ENCODE data around the gene FPR1. TPM values are rescaled to one million over a fixed set of nuclear protein-coding genes. Genes with fewer than 3 reads are reported as not detected.

Gene FPR1
- total and polyA plus RNA-seq, 4 donors = 2.8 to 558 (median 48.8) TPM

DNA sequence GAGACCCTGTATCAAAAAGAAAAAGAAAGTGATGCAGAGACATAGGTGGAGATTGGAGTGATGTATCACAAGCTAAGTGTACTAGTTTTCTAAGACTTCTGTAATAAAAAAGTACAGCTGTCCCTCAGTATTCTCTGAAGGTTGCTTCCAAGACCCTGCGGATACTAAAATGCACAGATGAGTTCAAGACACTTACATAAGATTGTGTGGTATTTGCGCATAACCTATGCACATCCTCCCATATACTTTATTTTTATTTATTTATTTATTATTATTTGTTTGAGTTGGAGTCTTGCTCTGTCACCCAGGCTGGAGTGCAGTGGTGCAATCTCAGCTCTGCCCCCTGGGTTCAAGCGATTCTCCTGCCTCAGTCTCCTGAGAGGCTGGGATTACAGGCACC is 14.3 kb downstream of the FPR1 start:
- Histone ChIP-seq H3K4me1 (ENCODE audit: control insufficient read depth in 5 of 5, insufficient read depth in 5 of 5, low read length in 5 of 5) (no peaks in the 10 kb centered on the region), H3K9me3 (ENCODE audit: control insufficient read depth in 4 of 4, insufficient read depth in 3 of 4, low read length in 3 of 4) (peaks cover 0 to under 1% (median 0%) of the 10 kb centered on the region in 4 donors), H3K9ac (ENCODE audit: insufficient read depth in 1 of 2, low read length in 2 of 2) (no peak overlapping the region), H3K4me3 (no peak overlapping the region), H3K27me3 (ENCODE audit: control insufficient read depth in 3 of 3, insufficient read depth in 3 of 3, low read length in 2 of 3) (peaks cover 0 to 5% (median 0%) of the 10 kb centered on the region in 3 donors), H3K27ac (ENCODE audit: low read depth in 1 of 2, low read length in 1 of 2) (no peak overlapping the region), H3K36me3 (ENCODE audit: control insufficient read depth in 4 of 4, insufficient read depth in 4 of 4, low read length in 4 of 4) (no peaks in the 10 kb centered on the region)
- DNase-seq = no peak
- TF ChIP-seq, protein P1, sequence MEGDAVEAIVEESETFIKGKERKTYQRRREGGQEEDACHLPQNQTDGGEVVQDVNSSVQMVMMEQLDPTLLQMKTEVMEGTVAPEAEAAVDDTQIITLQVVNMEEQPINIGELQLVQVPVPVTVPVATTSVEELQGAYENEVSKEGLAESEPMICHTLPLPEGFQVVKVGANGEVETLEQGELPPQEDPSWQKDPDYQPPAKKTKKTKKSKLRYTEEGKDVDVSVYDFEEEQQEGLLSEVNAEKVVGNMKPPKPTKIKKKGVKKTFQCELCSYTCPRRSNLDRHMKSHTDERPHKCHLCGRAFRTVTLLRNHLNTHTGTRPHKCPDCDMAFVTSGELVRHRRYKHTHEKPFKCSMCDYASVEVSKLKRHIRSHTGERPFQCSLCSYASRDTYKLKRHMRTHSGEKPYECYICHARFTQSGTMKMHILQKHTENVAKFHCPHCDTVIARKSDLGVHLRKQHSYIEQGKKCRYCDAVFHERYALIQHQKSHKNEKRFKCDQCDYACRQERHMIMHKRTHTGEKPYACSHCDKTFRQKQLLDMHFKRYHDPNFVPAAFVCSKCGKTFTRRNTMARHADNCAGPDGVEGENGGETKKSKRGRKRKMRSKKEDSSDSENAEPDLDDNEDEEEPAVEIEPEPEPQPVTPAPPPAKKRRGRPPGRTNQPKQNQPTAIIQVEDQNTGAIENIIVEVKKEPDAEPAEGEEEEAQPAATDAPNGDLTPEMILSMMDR (IDR thresholded peaks at IDR 0.05; ENCODE audit: control extremely low read depth, extremely low read depth) = no peak
- 91 to 98% methylated on average over 3 of the region's 3 CpGs for whole genome bisulfite sequencing, 2 donors
- ATAC-seq (ENCODE audit: insufficient read depth, low FRiP score) = no peak

DNA sequence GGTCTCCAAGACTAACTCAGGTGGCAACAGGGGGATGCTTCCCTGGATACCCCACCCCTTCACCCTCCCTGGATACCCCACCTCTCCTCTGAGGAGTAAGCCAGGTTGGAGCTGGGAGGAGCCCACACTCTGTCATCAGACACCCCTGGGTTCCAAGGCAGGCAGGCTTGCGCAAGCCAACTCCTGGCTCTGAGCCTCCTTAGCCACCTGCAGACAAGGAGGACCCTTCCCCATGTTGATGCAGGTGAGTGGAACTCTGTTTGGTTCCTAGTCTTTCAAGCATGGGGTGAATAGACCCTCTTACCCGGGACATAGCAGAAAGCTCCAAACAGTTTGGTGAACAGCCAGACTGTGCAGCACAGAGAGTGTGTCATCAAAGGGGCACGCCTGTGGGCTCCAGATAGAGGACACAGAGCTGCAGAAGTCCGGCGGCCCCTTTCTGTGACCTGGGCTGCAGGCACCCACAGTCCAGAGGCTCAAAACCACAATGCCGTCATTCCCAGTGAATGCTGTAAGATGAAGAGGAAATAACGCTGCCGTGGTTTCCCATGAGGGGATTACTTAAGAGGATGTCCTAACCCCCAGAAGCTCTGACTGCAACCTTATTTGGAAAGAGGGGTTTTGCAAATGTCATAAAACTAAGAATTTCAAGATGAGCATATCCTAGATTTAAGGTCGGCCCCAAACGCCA is 15.8 kb downstream of the FPR1 start:
- peaks cover 0 to 5% (median 0%) of the 10 kb centered on the region in 3 donors for H3K27me3 ChIP-seq (ENCODE audit: control insufficient read depth in 3 of 3, insufficient read depth in 3 of 3, low read length in 2 of 3)
- ATAC-seq (ENCODE audit: insufficient read depth, low FRiP score) (peak; percentile 62), DNase-seq (peak in 1 of 3 donors; percentile 25)
- no peak overlapping the region for H3K27ac ChIP-seq (ENCODE audit: low read depth in 1 of 2, low read length in 1 of 2)
- H3K9me3 ChIP-seq (ENCODE audit: control insufficient read depth in 4 of 4, insufficient read depth in 3 of 4, low read length in 3 of 4) = peaks cover 0 to 6% (median 0%) of the 10 kb centered on the region in 4 donors
- 30 to 48% methylated on average over 10 of the region's 10 CpGs for whole genome bisulfite sequencing, 2 donors
- no peaks in the 10 kb centered on the region for H3K36me3 ChIP-seq (ENCODE audit: control insufficient read depth in 4 of 4, insufficient read depth in 4 of 4, low read length in 4 of 4)
- H3K4me1 ChIP-seq (ENCODE audit: control insufficient read depth in 5 of 5, insufficient read depth in 5 of 5, low read length in 5 of 5) = no peaks in the 10 kb centered on the region
- TF ChIP-seq, protein P1 (IDR thresholded peaks at IDR 0.05; ENCODE audit: control extremely low read depth, extremely low read depth) = no peak
- no peak overlapping the region for H3K9ac ChIP-seq (ENCODE audit: insufficient read depth in 1 of 2, low read length in 2 of 2)
- no peak overlapping the region for H3K4me3 ChIP-seq

DNA sequence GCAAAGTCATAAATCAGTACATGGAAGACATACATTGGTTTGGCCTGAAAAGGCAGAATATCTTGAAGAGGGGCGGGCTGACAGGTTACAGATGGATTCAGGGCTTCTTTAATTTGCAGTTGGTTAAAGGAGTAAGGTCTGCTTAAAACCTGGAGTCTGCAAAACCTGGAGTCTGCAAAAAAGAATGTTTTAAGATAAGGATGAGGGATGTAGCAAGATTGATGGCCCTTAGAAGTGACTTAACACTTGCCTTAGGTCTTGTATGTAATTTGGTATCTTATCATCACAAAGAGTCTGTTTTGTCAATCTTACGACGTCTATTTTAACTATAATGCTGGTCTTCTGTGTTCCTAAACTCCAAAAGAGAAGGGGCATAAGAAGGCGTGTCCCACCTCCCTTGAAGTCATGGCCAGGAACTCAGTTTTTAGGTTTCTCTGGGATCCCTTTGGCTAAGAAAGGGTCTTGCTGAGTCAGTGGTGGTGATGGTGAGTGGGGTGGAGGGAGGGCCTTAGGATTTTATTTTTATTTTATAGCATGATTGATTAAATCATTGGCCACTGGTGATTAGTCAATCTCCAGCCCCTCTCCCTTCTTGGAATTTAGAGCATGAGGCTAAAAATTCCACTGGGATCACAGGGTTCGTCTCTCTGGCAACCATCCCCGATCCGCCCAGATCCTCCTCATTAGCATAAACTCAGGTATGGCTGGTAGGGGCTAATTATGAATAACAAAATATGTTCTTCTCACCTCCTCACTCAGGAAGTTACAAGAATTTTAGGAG is 17.7 kb downstream of the FPR1 start:
- DNase-seq (no peak), ATAC-seq (ENCODE audit: insufficient read depth, low FRiP score) (no peak)
- TF ChIP-seq, protein P1 (IDR thresholded peaks at IDR 0.05; ENCODE audit: control extremely low read depth, extremely low read depth) = no peak
- Histone ChIP-seq H3K36me3 (ENCODE audit: control insufficient read depth in 4 of 4, insufficient read depth in 4 of 4, low read length in 4 of 4) (no peaks in the 10 kb centered on the region), H3K27ac (ENCODE audit: low read depth in 1 of 2, low read length in 1 of 2) (no peak overlapping the region), H3K9me3 (ENCODE audit: control insufficient read depth in 4 of 4, insufficient read depth in 3 of 4, low read length in 3 of 4) (peaks cover 0 to 11% (median 0%) of the 10 kb centered on the region in 4 donors), H3K9ac (ENCODE audit: insufficient read depth in 1 of 2, low read length in 2 of 2) (no peak overlapping the region), H3K4me3 (no peak overlapping the region), H3K4me1 (ENCODE audit: control insufficient read depth in 5 of 5, insufficient read depth in 5 of 5, low read length in 5 of 5) (no peaks in the 10 kb centered on the region), H3K27me3 (ENCODE audit: control insufficient read depth in 3 of 3, insufficient read depth in 3 of 3, low read length in 2 of 3) (peaks cover under 1 to 2% (median 1%) of the 10 kb centered on the region in 3 donors)
- 60 to 78% methylated on average over 7 of the region's 7 CpGs for WGBS, 2 donors

All from lung (tissue), 12 donors.